Right atrium auricular region (tissue), 2 donors: ENCODE results near the gene SCTR. TPM values are rescaled to one million over a fixed set of nuclear protein-coding genes. Genes with fewer than 3 reads are reported as not detected.

ENCODE experiments used
- DNase-seq: peaks from one replicate; pipeline ENCODE4 v3.0.0-alpha.2; 2019; ENCODE audit warnings: low spot score
- H3K27ac ChIP-seq, 2 donors: fragments of 200-600 bp; sonication (generic); 1 replicate in 1 of 2; 2 replicates in 1 of 2; pipeline ENCODE4 v1.5.1; 2016 to 2019
- H3K27me3 ChIP-seq, 2 donors: fragments of 200-600 bp; sonication (generic); one replicate each; pipeline versions ENCODE4 v1.5.1 to v1.6.0; 2017 to 2019
- H3K36me3 ChIP-seq: fragments of 200-600 bp; sonication (generic); one replicate; pipeline ENCODE4 v1.5.1; 2016
- H3K4me1 ChIP-seq, 2 donors: fragments of 200-600 bp; sonication (generic); one replicate each; pipeline versions ENCODE4 v1.5.1 to v1.6.0; 2017 to 2019
- H3K4me3 ChIP-seq, 2 donors: fragments of 200-600 bp; sonication (generic); 1 replicate in 1 of 2; 2 replicates in 1 of 2; pipeline ENCODE4 v1.5.1; 2017 to 2019; ENCODE audit warnings: mild to moderate bottlenecking in 1 of 2, moderate library complexity in 1 of 2
- H3K9me3 ChIP-seq, 2 donors: fragments of 200-600 bp; sonication (generic); one replicate each; pipeline ENCODE4 v1.5.1; 2019
- total RNA-seq, 2 donors: library from RNA; depleted of rRNA; stranded (reverse); fragments of >200 nt; gene quantifications; one replicate each; pipeline ENCODE4 v1.1.0, GENCODE V29; 2016
- TF ChIP-seq, protein P1 (sequence below), 2 donors: fragments of 200-600 bp; sonication (generic); IDR thresholded peaks; one replicate each; pipeline ENCODE4 v1.5.1; 2019; ENCODE audit warnings: antibody characterized with exemption in 2 of 2

Gene SCTR
- total RNA-seq, 2 donors from 2014 or later, result not detected

DNA sequence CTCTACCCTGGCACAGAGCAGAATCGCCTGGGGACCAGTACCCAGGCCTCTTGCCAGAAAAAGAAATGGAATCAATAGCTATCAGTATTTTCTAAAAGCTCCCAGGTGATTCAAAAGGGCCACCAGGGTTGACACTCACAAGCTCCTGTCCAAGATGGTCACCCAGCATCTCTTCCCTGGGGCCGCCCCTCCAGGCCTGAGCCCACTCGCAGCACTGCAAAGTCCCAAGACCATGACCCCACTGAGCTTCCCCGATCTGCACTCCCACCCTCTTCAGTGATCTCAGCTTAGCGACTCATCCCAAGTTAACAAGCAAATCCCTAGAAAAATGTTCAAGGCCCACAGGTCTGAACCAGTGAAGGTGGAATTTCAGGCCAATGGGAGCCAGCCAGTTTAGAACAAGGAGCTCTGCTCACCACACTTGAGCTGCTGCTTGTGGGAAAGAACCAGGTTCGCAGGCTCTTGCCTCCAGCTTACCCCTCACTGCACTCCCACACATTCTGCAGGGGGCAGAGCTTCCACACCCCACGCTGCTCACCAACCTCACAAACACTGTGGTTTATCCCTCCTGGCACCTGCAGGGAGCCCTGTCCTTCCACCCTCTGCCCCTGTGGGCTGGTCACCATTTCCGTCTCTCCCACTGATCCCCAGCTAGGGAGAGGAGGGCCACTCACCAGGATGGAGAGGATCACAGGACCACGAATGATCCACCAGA, 72.8 kb downstream of the SCTR start:
- Histone ChIP-seq H3K4me1 (no peaks in the 10 kb centered on the region), H3K27me3 (no peaks in the 10 kb centered on the region), H3K36me3 (no peaks in the 10 kb centered on the region), H3K27ac (no peak overlapping the region), H3K4me3 (no peak overlapping the region), H3K9me3 (no peaks in the 10 kb centered on the region)
- DNase-seq, result no peak
- TF ChIP-seq, protein P1, sequence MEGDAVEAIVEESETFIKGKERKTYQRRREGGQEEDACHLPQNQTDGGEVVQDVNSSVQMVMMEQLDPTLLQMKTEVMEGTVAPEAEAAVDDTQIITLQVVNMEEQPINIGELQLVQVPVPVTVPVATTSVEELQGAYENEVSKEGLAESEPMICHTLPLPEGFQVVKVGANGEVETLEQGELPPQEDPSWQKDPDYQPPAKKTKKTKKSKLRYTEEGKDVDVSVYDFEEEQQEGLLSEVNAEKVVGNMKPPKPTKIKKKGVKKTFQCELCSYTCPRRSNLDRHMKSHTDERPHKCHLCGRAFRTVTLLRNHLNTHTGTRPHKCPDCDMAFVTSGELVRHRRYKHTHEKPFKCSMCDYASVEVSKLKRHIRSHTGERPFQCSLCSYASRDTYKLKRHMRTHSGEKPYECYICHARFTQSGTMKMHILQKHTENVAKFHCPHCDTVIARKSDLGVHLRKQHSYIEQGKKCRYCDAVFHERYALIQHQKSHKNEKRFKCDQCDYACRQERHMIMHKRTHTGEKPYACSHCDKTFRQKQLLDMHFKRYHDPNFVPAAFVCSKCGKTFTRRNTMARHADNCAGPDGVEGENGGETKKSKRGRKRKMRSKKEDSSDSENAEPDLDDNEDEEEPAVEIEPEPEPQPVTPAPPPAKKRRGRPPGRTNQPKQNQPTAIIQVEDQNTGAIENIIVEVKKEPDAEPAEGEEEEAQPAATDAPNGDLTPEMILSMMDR (IDR thresholded peaks at IDR 0.05), result no peak

DNA sequence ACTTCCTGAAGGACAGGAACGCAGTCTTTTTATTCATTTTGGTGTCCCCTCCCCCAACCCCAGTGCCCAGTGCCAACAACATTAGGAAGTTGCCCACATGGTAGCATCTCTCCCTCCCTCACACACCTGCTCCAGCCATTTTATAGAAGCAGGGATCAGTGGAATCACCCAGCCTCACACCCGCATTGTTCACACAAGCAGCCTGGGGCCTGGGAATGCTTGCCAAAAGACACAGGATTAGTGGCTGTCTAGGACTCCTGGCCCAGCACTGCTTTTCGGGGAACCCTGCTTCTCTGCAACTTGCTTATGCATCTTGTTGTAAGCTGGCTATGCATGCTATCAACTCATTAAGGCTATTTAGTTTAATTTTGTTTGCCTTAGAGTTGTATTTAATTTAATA, 74.8 kb downstream of the SCTR start:
- DNase-seq, result no peak
- Histone ChIP-seq H3K9me3 (no peaks in the 10 kb centered on the region), H3K27me3 (no peaks in the 10 kb centered on the region), H3K4me3 (no peak overlapping the region), H3K4me1 (no peaks in the 10 kb centered on the region), H3K36me3 (no peaks in the 10 kb centered on the region), H3K27ac (no peak overlapping the region)
- TF ChIP-seq, protein P1 (IDR thresholded peaks at IDR 0.05), result no peak

DNA sequence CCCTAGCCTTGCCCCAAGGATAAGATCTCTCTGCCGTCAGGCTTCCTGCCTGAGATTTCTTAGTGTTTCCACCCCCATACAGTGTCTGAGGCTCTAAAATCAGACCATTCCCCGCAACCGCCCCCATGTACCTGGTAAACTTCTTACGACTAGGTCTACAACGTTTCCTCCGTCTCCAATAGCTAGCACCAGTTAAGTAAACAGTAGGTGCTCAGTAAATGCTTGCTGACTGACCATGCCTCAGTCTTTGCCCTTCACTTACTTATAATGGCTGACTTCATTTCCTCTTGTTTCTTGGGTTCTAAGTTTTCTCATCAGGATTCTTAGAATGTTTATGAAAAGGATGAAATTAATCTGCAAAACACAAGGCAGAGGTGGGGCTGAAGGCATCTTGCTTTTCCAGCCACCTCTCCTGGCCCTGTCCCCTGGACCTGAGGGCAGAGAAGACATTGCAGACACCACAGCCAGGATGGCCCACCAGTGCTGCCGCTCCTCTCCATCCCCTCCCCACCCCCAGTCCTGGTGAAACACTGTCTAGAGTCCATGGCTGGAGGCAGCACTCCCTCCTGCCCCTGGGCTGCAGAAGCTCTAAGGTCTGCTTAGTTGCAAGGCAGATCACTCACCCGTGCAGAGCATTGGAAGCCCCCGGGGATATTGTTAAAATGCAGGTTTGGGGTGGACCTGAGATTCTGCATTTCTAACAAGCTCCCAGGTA, 75.7 kb downstream of the SCTR start:
- Histone ChIP-seq H3K9me3 (no peaks in the 10 kb centered on the region), H3K27me3 (no peaks in the 10 kb centered on the region), H3K4me1 (no peaks in the 10 kb centered on the region), H3K36me3 (no peaks in the 10 kb centered on the region), H3K27ac (no peak overlapping the region), H3K4me3 (no peak overlapping the region)
- no peak for DNase-seq
- TF ChIP-seq, protein P1 (IDR thresholded peaks at IDR 0.05), result no peak

- DNase-seq, result no peak
- H3K4me1 ChIP-seq, result no peaks in the 10 kb centered on the region
- TF ChIP-seq, protein P1 (IDR thresholded peaks at IDR 0.05), result no peak
- H3K36me3 ChIP-seq, result no peaks in the 10 kb centered on the region
- no peaks in the 10 kb centered on the region for H3K27me3 ChIP-seq
- H3K27ac ChIP-seq, result no peak overlapping the region
- H3K4me3 ChIP-seq, result no peak overlapping the region
- no peaks in the 10 kb centered on the region for H3K9me3 ChIP-seq
Measured at GRCh38 chr2:119446037-119446436, 78.2 kb downstream of the SCTR start.

- Histone ChIP-seq H3K9me3 (no peaks in the 10 kb centered on the region), H3K27me3 (no peaks in the 10 kb centered on the region), H3K4me1 (no peaks in the 10 kb centered on the region), H3K4me3 (no peak overlapping the region), H3K27ac (no peak overlapping the region), H3K36me3 (no peaks in the 10 kb centered on the region)
- no peak for DNase-seq
- TF ChIP-seq, protein P1 (IDR thresholded peaks at IDR 0.05), result no peak
Measured at GRCh38 chr2:119442850-119443249, 81.4 kb downstream of the SCTR start.
